ENCODE results near the gene ITGB5.
A peak's percentile ranks its signal among the peaks of the same experiment; 100 is the strongest.
"Not testable (repeated sequence)": the region's sequence is repeated elsewhere in the genome, so short reads cannot be mapped to it uniquely, and the experiment has no call there.

ITGB5 gene

GRCh38 chr3:124809039-124809438 is 78.1 kb downstream of the ITGB5 start:
- no peak for DNase-seq

- DNase-seq, result peak; percentile 9
Observed at GRCh38 chr3:124805671-124806070, 81.5 kb downstream of the ITGB5 start.

GRCh38 chr3:124804875-124805274 is 82.3 kb downstream of the ITGB5 start:
- no peak for DNase-seq

GRCh38 chr3:124802702-124803101 is 84.5 kb downstream of the ITGB5 start:
- no peak for DNase-seq

- no peak for DNase-seq
Observed at GRCh38 chr3:124802061-124802698, 85.0 kb downstream of the ITGB5 start.

- DNase-seq, result no peak
Observed at GRCh38 chr3:124800511-124801258, 86.5 kb downstream of the ITGB5 start.

GRCh38 chr3:124800076-124800475 is 87.1 kb downstream of the ITGB5 start:
- no peak for DNase-seq

GRCh38 chr3:124799676-124800075 is 87.5 kb downstream of the ITGB5 start:
- no peak for DNase-seq

GRCh38 chr3:124797426-124797945 is 89.7 kb downstream of the ITGB5 start:
- DNase-seq, result peak; percentile 40

- no peak for DNase-seq
Observed at GRCh38 chr3:124796477-124796876, 90.7 kb downstream of the ITGB5 start.

- DNase-seq, result no peak
Observed at GRCh38 chr3:124793054-124793739, 94.0 kb downstream of the ITGB5 start.

- no peak for DNase-seq
Observed at GRCh38 chr3:124792341-124793040, 94.7 kb downstream of the ITGB5 start.

- no peak for DNase-seq
Observed at GRCh38 chr3:124791639-124792151, 95.5 kb downstream of the ITGB5 start.

- no peak for DNase-seq
Observed at GRCh38 chr3:124791142-124791541, 96.0 kb downstream of the ITGB5 start.

- not testable (repeated sequence) for DNase-seq
Observed at GRCh38 chr3:124789103-124789502, 98.1 kb downstream of the ITGB5 start.

GRCh38 chr3:124788254-124788745 is 98.9 kb downstream of the ITGB5 start:
- no peak for DNase-seq

- no peak for DNase-seq
Observed at GRCh38 chr3:124787476-124788195, 99.5 kb downstream of the ITGB5 start.

GRCh38 chr3:124786511-124787241 is 100.5 kb downstream of the ITGB5 start:
- DNase-seq, result no peak

GRCh38 chr3:124785973-124786372 is 101.2 kb downstream of the ITGB5 start:
- no peak for DNase-seq

GRCh38 chr3:124784686-124785382 is 102.3 kb downstream of the ITGB5 start:
- no peak for DNase-seq

GRCh38 chr3:124783696-124784095 is 103.5 kb downstream of the ITGB5 start:
- no peak for DNase-seq

Data from NCI-H82 (cell line).